Measurements from ENCODE around the gene ROBO1.

Gene ROBO1

GRCh38 chr3:79766496-79767193, 1.2 kb downstream of the ROBO1 start:
- H3K4me2 ChIP-seq, result no peak overlapping the region
- no peak overlapping the region for H3K27ac ChIP-seq
- no peaks in the 10 kb centered on the region for H3K4me1 ChIP-seq
- no peaks in the 10 kb centered on the region for H4K20me1 ChIP-seq
- no peak overlapping the region for H3K9ac ChIP-seq
- peaks cover 11% of the 10 kb centered on the region for H3K9me3 ChIP-seq
- H3K27me3 ChIP-seq, result no peaks in the 10 kb centered on the region
- TF ChIP-seq Cebpa-rat (IDR thresholded peaks at IDR 0.05), result no peak
- H3K4me3 ChIP-seq, result no peak overlapping the region
- H3K36me3 ChIP-seq, result no peaks in the 10 kb centered on the region

DNA sequence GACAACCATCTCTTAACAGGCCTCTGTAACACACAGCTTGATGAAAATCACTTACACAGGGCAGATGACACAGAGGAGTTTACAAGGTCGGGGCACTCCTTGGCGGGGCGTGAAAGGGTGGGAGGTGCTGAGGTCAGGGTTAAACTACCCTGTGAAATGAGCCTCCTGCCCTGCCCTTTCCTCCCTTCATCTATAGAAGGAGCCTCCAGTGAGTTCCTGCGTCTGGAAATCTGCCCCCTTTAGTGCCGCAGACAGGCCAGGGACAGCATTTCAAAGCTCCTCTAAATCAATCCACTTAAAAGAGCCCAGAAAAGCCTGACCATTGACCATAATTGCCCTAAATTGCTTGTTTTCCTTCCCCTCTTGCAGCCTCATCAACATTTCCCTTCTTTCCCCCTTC, 1.9 kb downstream of the ROBO1 start:
- Histone ChIP-seq H4K20me1 (no peaks in the 10 kb centered on the region), H3K27me3 (no peaks in the 10 kb centered on the region), H3K9ac (no peak overlapping the region), H3K9me3 (peaks cover 11% of the 10 kb centered on the region), H3K36me3 (no peaks in the 10 kb centered on the region), H3K27ac (no peak overlapping the region), H3K4me3 (no peak overlapping the region), H3K4me1 (no peaks in the 10 kb centered on the region), H3K4me2 (no peak overlapping the region)
- no peak for TF ChIP-seq Cebpa-rat (IDR thresholded peaks at IDR 0.05)

DNA sequence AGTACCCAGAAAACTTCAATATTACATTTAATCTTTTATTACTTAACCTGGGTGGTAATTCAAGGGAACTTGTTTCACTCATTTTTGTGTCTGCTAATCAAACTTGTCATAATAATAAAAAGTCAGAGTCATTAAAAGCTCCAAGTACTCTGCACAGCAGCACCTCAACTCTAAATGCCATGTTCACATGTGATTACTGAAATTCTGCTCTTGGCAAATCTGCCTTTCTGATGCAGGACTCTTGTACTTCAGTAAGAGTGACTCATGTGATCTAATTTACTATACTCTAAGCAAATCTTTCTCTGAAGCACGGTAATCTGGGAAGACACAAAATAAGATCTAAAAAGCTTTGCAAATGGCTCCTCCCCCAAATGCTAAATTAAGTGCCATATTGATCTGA, 6.4 kb downstream of the ROBO1 start:
- Histone ChIP-seq H3K9me3 (peaks cover 3% of the 10 kb centered on the region), H3K27me3 (no peaks in the 10 kb centered on the region), H3K27ac (no peak overlapping the region), H3K9ac (no peak overlapping the region), H4K20me1 (no peaks in the 10 kb centered on the region), H3K4me1 (no peaks in the 10 kb centered on the region), H3K4me2 (no peak overlapping the region), H3K4me3 (no peak overlapping the region), H3K36me3 (no peaks in the 10 kb centered on the region)
- no peak for TF ChIP-seq Cebpa-rat (IDR thresholded peaks at IDR 0.05)

DNA sequence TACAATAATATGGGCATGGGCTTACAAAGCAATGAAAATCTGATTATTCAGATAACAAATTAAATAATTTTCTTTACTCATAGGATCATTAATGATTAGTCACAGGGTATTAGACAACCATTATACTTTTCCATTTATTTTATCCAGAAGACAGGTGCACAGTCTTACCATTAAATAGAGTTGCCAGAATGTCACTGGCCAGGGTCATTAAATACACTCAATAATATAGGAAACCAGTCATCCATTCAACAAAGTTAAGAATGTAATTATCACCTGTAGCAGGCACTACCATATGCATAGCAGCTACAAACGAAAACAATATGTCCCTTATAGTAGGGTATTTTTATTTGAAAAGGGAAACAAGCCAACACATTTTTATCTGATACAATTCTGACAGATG, 16.1 kb downstream of the ROBO1 start:
- H3K36me3 ChIP-seq, result no peaks in the 10 kb centered on the region
- no peak overlapping the region for H3K27ac ChIP-seq
- H3K4me1 ChIP-seq, result no peaks in the 10 kb centered on the region
- TF ChIP-seq Cebpa-rat (IDR thresholded peaks at IDR 0.05), result no peak
- H3K9ac ChIP-seq, result no peak overlapping the region
- H3K4me2 ChIP-seq, result no peak overlapping the region
- H3K9me3 ChIP-seq, result 0 out of 2 replicates have a peak, but pooled peaks cover 4% of the 10 kb centered on the region
- no peaks in the 10 kb centered on the region for H3K27me3 ChIP-seq
- no peaks in the 10 kb centered on the region for H4K20me1 ChIP-seq
- no peak overlapping the region for H3K4me3 ChIP-seq

GRCh38 chr3:79737530-79737929, 30.3 kb downstream of the ROBO1 start:
- no peak overlapping the region for H3K9ac ChIP-seq
- no peaks in the 10 kb centered on the region for H3K36me3 ChIP-seq
- no peak overlapping the region for H3K4me2 ChIP-seq
- TF ChIP-seq Cebpa-rat (IDR thresholded peaks at IDR 0.05), result no peak
- no peaks in the 10 kb centered on the region for H3K4me1 ChIP-seq
- no peaks in the 10 kb centered on the region for H3K9me3 ChIP-seq
- no peaks in the 10 kb centered on the region for H4K20me1 ChIP-seq
- H3K4me3 ChIP-seq, result no peak overlapping the region
- H3K27ac ChIP-seq, result no peak overlapping the region
- H3K27me3 ChIP-seq, result no peaks in the 10 kb centered on the region

- Histone ChIP-seq H3K36me3 (no peaks in the 10 kb centered on the region), H3K4me1 (no peaks in the 10 kb centered on the region), H3K4me2 (no peak overlapping the region), H3K27ac (no peak overlapping the region), H3K9me3 (no peaks in the 10 kb centered on the region), H3K27me3 (no peaks in the 10 kb centered on the region), H3K9ac (no peak overlapping the region), H3K4me3 (no peak overlapping the region), H4K20me1 (no peaks in the 10 kb centered on the region)
- TF ChIP-seq Cebpa-rat (IDR thresholded peaks at IDR 0.05), result no peak
Measured at GRCh38 chr3:79729096-79729495, 38.7 kb downstream of the ROBO1 start.

- H3K4me3 ChIP-seq, result no peak overlapping the region
- no peaks in the 10 kb centered on the region for H3K27me3 ChIP-seq
- H3K36me3 ChIP-seq, result no peaks in the 10 kb centered on the region
- H3K4me2 ChIP-seq, result no peak overlapping the region
- no peak overlapping the region for H3K27ac ChIP-seq
- no peak for TF ChIP-seq Cebpa-rat (IDR thresholded peaks at IDR 0.05)
- no peak overlapping the region for H3K9ac ChIP-seq
- H3K9me3 ChIP-seq, result no peaks in the 10 kb centered on the region
- no peaks in the 10 kb centered on the region for H4K20me1 ChIP-seq
- no peaks in the 10 kb centered on the region for H3K4me1 ChIP-seq
Measured at GRCh38 chr3:79726786-79727185, 41.0 kb downstream of the ROBO1 start.

GRCh38 chr3:79724206-79724605, 43.6 kb downstream of the ROBO1 start:
- Histone ChIP-seq H3K4me2 (no peak overlapping the region), H3K4me3 (no peak overlapping the region), H4K20me1 (no peaks in the 10 kb centered on the region), H3K36me3 (no peaks in the 10 kb centered on the region), H3K9ac (no peak overlapping the region), H3K4me1 (no peaks in the 10 kb centered on the region), H3K9me3 (no peaks in the 10 kb centered on the region), H3K27me3 (no peaks in the 10 kb centered on the region), H3K27ac (no peak overlapping the region)
- no peak for TF ChIP-seq Cebpa-rat (IDR thresholded peaks at IDR 0.05)

DNA sequence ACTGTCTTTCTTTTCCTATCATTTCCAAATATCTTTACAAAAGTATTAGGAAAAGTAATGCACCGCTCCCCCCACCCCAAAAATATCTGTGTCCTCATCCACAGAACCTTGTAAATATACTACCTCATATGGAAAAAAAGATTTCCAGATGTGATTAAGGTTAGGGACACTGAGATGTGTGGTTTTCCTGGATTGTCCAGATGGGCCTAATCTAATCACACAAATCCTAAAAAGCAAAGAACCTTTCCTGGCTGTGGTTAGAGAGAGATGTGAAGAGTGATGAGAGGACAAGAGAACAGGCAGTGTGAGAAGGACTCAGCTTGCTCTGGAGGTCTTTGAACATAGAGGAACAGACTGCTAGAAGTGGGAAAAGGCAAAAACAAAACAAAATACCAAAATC, 77.7 kb downstream of the ROBO1 start:
- H3K27ac ChIP-seq, result no peak overlapping the region
- H4K20me1 ChIP-seq, result no peaks in the 10 kb centered on the region
- H3K9ac ChIP-seq, result no peak overlapping the region
- TF ChIP-seq Cebpa-rat (IDR thresholded peaks at IDR 0.05), result no peak
- H3K9me3 ChIP-seq, result no peaks in the 10 kb centered on the region
- no peak overlapping the region for H3K4me3 ChIP-seq
- no peaks in the 10 kb centered on the region for H3K27me3 ChIP-seq
- H3K36me3 ChIP-seq, result no peaks in the 10 kb centered on the region
- no peak overlapping the region for H3K4me2 ChIP-seq
- no peaks in the 10 kb centered on the region for H3K4me1 ChIP-seq

GRCh38 chr3:79685108-79685507, 82.7 kb downstream of the ROBO1 start:
- TF ChIP-seq Cebpa-rat (IDR thresholded peaks at IDR 0.05), result no peak
- no peaks in the 10 kb centered on the region for H3K36me3 ChIP-seq
- no peaks in the 10 kb centered on the region for H3K9me3 ChIP-seq
- no peak overlapping the region for H3K27ac ChIP-seq
- no peak overlapping the region for H3K4me3 ChIP-seq
- no peak overlapping the region for H3K9ac ChIP-seq
- no peaks in the 10 kb centered on the region for H3K27me3 ChIP-seq
- H4K20me1 ChIP-seq, result no peaks in the 10 kb centered on the region
- no peak overlapping the region for H3K4me2 ChIP-seq
- no peaks in the 10 kb centered on the region for H3K4me1 ChIP-seq

- H3K9ac ChIP-seq, result no peak overlapping the region
- H3K9me3 ChIP-seq, result no peaks in the 10 kb centered on the region
- no peak overlapping the region for H3K27ac ChIP-seq
- no peaks in the 10 kb centered on the region for H3K4me1 ChIP-seq
- no peak overlapping the region for H3K4me3 ChIP-seq
- H3K4me2 ChIP-seq, result no peak overlapping the region
- TF ChIP-seq Cebpa-rat (IDR thresholded peaks at IDR 0.05), result no peak
- H3K36me3 ChIP-seq, result no peaks in the 10 kb centered on the region
- no peaks in the 10 kb centered on the region for H3K27me3 ChIP-seq
- H4K20me1 ChIP-seq, result no peaks in the 10 kb centered on the region
Measured at GRCh38 chr3:79684041-79684440, 83.8 kb downstream of the ROBO1 start.

Data from BLaER1 (cell line).